Measurements from ENCODE around the gene SLC35B4.

The SLC35B4 gene

DNA sequence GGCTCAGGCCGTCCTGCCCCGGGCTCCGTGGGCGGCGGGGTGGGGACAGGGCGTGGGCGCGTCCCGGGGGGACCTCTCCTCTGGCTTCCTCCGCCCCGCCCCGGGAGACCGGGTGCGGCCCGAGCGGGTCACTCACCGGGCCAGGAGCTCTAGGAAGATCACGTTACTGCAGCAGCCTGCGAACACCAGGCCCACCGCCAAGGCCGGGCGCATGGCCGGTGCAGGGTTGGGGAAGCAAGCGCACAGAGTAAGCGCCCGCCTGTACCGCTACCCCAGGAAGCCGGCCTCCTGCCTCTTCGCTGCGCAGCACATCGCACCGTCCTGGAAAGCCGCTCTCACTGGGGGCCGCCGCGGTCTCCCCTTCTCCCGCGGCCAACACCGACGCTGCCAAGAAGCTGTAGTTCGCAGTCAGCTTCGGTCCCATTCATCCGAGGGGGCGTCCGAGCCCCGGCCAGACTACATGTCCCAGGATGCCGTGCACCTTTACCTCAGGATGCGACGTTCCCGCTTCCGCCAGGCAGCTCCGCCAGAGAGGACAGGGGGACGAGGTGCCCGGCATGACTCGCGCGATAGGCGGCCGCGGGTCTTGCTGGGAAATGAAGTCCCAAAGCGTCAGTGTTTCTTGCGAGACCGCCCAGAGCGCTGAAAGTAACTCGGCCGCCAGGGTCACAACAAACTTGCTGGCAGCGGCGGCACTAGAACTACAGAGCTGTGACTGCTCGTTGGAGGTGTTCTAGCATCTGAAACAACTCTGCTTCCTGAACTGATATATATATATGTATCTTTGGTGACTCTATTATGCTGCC, at the start of gene SLC35B4:
Gene SLC35B4 (minus strand): TSS at position 392 of the 806 bp plus-strand sequence. CDS start 179 bp downstream, at position 213.
- peak; percentile 97 for DNase-seq (ENCODE audit: low spot score)

DNA sequence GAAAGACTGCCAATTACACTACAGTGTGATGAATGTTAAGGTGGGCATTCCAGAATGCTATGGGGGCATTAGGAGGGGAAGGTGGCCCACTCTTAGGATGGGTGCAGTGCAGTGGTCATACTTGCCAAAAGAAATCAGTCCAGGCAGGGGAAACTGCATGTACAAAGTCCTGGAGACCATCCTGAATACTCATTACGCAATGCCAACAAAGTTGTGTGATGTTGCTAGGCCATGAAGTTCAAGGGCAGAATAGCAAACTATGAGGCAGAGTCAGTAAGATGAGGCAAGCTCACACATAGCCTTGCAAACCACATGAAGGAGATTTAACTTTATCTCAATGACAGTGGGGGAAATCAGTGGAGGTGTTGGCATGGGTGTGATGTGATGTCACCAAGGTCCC, 49.8 kb upstream of the SLC35B4 start:
- no peak for DNase-seq (ENCODE audit: low spot score)

DNA sequence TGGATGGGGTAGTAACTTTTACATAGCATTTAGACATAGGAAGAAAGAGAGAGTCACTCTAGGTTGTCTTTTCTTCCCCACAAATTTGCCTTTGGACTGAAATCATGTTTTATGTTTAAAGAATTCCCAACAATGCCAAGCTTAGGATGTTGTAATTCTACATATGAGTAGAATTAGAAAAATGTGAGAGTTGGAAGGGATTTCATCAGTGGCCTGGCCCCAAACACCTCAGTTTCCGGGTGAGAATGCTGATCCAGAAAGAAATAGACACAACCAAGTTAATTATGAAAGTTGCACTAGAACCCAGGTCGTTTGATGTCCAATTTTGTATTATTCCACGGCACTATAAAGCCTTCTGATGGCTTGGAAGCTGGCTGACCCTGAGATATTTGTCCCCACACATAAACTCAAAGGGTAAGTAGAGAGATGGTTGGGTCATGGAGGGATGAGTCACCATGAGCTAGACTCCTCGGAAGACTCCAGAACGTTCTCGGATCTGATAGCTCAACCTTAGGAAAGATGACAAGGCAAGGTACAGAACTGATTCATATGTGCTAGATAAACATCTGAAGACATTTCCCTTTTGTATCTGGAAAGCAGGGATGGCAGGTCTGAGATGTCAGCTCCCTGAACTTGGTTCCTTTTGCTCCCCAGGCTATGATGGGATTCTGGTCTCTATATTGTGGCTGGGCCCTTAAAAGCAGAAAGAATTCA, 48.8 kb upstream of the SLC35B4 start:
- DNase-seq (ENCODE audit: low spot score) = no peak

DNA sequence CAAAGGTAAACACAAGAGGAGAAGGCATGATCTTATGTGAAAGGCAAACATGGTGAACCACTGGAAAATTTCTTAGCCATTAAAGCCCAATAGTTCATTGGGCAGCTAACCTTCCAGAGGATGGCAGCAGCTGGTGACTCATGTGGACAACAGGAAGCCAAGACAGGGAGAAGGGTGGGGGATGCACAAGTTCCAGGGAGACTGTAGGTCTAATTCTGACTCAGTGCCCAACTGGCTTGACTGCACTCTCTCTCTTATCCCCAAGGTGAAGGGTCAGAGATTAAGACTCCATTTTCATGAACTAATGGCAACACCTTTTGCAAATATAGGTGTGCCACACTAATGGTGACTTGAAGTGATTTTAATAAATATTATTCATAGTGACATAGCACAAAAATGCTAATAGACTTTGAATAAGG, 47.9 kb upstream of the SLC35B4 start:
- no peak for DNase-seq (ENCODE audit: low spot score)

DNA sequence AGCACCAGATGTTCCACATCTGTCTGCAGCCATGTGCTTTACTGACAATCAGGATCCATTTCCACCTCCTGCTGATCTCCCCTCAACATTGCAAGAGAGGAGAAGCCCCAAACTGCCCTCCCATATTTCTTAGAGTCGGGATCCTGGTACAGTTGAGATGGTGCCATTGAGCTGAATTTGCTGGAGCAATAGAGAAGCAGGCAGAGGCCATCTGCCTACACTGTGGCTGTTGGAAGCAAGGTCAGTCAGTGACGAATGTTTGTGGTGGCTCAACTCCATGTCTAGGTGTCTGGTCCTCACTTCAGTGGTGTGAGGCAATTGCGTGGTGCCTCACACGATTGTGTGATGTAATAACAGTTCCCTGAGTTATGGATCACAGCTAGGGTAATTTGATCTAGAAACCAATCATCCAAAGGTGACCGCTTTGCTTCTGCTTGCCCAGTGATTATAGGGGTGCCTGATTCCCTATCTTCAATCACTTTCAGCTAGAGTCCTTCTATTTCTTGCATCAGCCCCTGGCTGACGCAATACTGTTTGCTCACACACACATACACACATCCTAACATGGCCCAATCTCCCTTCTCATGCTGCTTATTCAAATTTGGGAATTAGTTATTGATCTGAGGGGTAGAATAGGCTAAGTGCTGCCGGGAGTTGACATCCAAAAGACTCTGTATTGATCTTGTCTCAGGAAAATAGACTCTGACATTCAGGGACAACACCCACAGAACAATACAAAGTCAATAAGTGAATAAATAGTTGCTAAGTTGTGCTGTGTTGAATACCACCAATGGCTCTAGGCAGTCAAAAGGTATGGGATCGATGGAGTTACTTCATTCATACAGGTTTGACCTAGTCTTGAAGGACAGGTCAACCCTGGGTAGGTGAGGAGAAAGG, 46.1 kb upstream of the SLC35B4 start:
- DNase-seq (ENCODE audit: low spot score) = no peak

- DNase-seq (ENCODE audit: low spot score) = no peak
These were observed 43.2 kb upstream of the SLC35B4 start for GRCh38 chr7:134359787-134360432.

DNA sequence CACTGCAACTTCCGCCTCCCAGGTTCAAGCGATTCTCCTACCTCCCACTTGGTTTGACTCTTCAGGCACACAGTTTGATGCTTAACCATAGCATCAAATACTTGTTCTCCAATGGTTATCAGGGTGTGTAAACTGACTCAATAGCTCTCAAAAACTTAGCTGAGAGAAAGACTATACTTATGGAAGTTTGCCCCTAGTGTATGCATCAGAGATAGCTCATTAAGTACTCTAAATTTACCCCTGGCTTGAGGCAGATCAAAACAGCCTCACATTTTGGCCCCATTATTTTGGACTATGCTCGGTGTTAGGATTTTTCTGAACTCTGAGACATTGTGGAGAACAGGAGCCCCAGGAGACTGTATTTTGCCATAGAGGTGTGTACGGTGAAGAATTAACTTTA, 40.8 kb upstream of the SLC35B4 start:
- no peak for DNase-seq (ENCODE audit: low spot score)

DNA sequence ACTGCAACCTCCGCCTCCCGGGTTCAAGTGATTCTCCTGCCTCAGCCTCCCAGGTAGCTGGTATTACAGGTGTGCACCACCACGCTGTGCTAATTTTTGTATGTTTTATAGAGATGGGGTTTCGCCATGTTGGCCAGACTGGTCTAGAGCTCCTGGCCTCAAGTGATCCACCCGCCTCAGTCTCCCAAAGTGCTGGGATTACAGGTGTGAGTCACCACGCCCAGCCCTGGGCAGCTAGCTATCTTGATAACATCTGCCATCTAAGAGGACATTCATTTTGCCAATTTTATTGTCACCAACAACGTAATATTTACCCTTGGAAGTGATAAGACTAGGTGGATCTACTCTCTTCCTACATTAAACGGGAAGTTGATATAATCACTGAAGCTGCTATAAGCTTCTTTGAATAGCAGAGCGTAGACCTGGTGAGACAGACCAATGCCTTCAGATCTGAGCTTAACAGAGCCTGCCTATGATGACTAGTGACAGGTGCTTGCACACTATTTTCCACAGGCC, 39.7 kb upstream of the SLC35B4 start:
- DNase-seq (ENCODE audit: low spot score) = no peak

GRCh38 chr7:134355927-134356326, 39.2 kb upstream of the SLC35B4 start:
- no peak for DNase-seq (ENCODE audit: low spot score)

DNA sequence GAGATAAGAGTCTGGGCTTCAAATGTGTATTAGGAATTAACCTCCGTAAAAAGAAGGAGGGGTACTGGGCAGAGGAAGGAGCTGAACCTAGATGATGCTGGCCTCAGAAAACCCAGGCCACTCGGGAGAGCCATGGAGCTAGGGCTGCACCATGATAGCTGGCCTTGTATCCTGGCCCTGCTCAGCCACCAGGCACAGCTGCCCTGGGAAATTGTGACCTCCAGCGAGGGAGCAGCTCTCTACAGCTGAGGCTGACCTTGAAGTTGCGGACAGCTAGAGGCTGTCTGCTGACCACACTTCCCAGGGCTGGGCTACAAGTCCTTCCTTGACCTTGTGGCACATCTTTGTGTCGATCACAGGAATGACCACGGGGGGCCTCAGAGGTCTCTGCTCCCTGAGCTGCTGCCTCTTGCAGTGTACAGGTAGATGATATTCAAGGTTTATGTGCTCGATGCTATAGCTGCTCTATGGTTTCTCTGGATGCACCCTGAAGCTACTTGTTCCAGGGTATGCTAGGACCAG, 38.3 kb upstream of the SLC35B4 start:
- DNase-seq (ENCODE audit: low spot score) = no peak

- no peak for DNase-seq (ENCODE audit: low spot score)
These were observed 36.7 kb upstream of the SLC35B4 start for GRCh38 chr7:134353411-134353810.

- no peak for DNase-seq (ENCODE audit: low spot score)
These were observed 34.7 kb upstream of the SLC35B4 start for GRCh38 chr7:134351424-134351823.

DNA sequence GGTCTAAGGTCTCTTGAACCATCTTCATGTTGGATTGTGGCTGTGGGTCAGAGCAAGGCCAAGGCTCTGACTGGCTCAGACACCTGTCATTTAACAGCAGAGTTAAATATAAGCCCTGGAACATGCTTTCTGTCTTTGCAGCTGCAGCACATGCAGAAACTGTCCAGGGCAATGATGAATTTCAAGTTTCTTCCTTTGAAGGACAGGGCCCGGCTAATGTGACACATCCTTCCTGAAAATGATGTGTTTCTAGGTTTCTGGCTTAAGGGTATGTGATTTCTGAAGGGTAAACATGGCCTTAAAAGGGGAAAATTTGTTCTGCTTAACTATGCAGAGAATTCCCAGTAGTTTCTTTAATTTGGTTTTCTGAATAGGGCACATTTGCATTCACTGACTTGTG, 34.0 kb upstream of the SLC35B4 start:
- no peak for DNase-seq (ENCODE audit: low spot score)

DNA sequence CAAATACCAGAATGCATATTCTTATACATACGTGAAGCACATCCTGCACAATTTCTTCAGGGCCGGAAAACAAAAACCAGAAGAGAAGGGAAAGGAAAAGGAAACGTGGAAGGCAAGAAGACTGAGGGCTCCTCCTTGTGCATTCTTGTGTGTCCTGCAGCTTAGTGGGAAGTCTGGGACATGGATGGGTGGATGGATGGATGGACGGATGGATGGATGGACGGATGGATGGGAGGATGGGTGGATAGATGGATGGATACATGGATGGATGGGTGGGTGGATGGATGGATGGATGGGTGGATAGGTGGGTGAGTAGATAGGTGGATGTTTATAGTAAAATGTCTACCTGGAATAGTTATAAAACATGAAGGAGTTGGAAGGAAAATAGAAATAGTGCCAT, 30.8 kb upstream of the SLC35B4 start:
- no peak for DNase-seq (ENCODE audit: low spot score)

DNA sequence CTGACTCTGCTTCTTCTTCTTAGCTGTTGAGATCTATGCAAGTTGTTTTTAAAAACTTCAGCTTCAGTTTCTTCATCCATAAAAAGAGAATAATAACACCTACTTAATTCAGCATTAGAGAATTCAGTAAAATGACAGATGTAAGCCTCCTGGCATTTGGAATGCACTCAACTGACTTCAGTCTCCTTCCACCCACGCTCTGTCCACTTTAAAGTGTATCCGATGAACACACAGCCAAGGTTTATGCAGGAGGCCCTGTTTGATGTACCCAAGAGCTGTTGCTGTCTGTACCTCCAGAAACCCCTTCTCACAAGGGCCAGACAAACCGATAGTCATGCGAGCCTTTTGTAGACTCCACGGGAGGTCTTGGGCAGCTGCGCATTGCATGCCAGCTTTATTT, 27.1 kb upstream of the SLC35B4 start:
- no peak for DNase-seq (ENCODE audit: low spot score)

GRCh38 chr7:134343136-134343535, 26.4 kb upstream of the SLC35B4 start:
- no peak for DNase-seq (ENCODE audit: low spot score)

DNA sequence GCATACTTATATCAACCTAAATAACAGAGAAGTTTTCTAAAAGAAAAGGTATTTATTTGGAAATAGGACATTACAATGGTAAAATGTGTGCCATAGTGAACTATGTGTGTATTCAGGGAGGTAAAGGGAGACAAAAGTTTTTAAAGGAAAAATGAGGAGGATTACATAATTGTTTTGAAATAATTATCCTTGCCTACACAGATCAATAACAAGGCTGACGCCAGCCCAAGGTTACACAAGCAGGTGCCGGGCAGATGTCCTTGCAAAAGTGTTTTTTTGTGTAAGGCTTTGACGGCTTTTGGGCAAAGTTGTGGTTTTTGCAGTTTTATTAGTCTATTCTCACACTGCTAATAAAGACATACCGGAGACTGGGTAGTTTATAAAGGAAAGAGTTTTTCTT, 22.7 kb upstream of the SLC35B4 start:
- DNase-seq (ENCODE audit: low spot score) = no peak

DNA sequence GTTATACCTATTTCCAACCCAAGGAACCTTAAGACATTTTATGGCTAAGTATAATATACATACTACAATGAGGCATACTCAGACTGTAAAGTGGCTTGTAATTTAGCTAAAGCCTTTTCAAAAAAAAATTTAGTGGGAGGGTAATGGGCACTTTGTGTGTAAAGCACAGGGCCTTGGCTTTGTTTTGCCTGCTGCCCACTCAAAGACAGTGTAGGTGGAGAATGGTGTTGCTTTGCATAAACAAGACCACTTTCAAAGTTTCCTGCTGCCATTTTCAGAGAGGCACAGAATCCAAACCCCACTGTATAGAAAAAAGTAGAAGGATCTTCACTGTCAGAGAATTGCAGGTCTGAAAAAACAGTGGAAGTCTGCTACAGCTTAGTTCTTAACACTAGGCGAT, 21.2 kb upstream of the SLC35B4 start:
- DNase-seq (ENCODE audit: low spot score) = no peak

- no peak for DNase-seq (ENCODE audit: low spot score)
These were observed 17.7 kb upstream of the SLC35B4 start for GRCh38 chr7:134334408-134334807.

GRCh38 chr7:134333943-134334342, 17.2 kb upstream of the SLC35B4 start:
- DNase-seq (ENCODE audit: low spot score) = no peak

GRCh38 chr7:134332892-134333291, 16.2 kb upstream of the SLC35B4 start:
- no peak for DNase-seq (ENCODE audit: low spot score)

DNA sequence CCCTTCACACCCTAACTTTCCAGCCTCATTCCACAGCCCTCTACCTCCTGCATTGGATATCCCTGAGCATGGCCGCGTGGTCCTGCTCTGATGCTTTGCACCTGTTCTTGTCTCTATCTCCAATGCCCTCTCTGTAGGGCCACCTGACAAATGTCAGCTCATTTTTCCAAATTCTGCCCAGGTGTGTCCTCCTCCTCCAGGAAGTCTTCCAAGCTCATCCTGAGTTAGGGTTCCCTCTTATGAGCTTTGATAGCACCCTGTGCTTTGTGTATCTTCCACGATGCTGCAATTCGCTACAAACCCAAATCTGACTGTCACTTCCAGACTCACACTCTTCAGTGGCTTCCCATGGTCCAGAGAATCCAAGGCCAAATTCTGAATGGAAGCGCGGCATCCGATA, 14.7 kb upstream of the SLC35B4 start:
- no peak for DNase-seq (ENCODE audit: low spot score)
